GM18505 (cell line): ENCODE results near the gene SHH.

Source experiments
- ATAC-seq: cut with Tn5 transposase; IDR thresholded peaks from one replicate; pipeline ENCODE4 v1.9.1; 2021; ENCODE audit not compliant: unreplicated experiment
- POLR2A ChIP-seq: IDR thresholded peaks from 4 replicates; pipeline ENCODE4 v1.6.1; 2011; ENCODE audit warnings: borderline replicate concordance; ENCODE audit not compliant: insufficient read depth, insufficient read length; ENCODE audit errors: extremely low read depth

Gene SHH

GRCh38 chr7:155811895-155812761 is at the start of gene SHH:
SHH (minus strand) TSS chr7:155812463; CDS start chr7:155812122, 341 bp downstream.
- ATAC-seq: no peak
- no peak for TF ChIP-seq POLR2A

- TF ChIP-seq POLR2A: no peak
- no peak for ATAC-seq
These were observed 49.2 kb upstream of the SHH start for GRCh38 chr7:155861480-155861868.

GRCh38 chr7:155860840-155861479 is 48.7 kb upstream of the SHH start:
- no peak for ATAC-seq
- no peak for TF ChIP-seq POLR2A

GRCh38 chr7:155860461-155860839 is 48.2 kb upstream of the SHH start:
- TF ChIP-seq POLR2A: no peak
- no peak for ATAC-seq

- ATAC-seq: no peak
- no peak for TF ChIP-seq POLR2A
These were observed 46.3 kb upstream of the SHH start for GRCh38 chr7:155858521-155859061.

GRCh38 chr7:155857141-155857540 is 44.9 kb upstream of the SHH start:
- no peak for TF ChIP-seq POLR2A
- ATAC-seq: no peak

GRCh38 chr7:155856656-155857055 is 44.4 kb upstream of the SHH start:
- ATAC-seq: no peak
- no peak for TF ChIP-seq POLR2A

- ATAC-seq: no peak
- TF ChIP-seq POLR2A: no peak
These were observed 40.4 kb upstream of the SHH start for GRCh38 chr7:155852426-155853301.

GRCh38 chr7:155851892-155852291 is 39.6 kb upstream of the SHH start:
- no peak for TF ChIP-seq POLR2A
- no peak for ATAC-seq

- no peak for TF ChIP-seq POLR2A
These were observed 38.8 kb upstream of the SHH start for GRCh38 chr7:155850766-155851678.

GRCh38 chr7:155850001-155850436 is 37.8 kb upstream of the SHH start:
- no peak for ATAC-seq
- no peak for TF ChIP-seq POLR2A

More at GRCh38 chr7:155850766-155851678, 38.8 kb upstream of the SHH start:
- no peak for ATAC-seq
